DND-41 (cell line): ENCODE measurements around the gene PHGDH.

ENCODE experiments used
- ATAC-seq: fragments of 200-7000 bp; cut with Tn5 transposase; 3 replicates; pipeline ENCODE4 v1.9.1; 2021; ENCODE audit warnings: low read depth; ENCODE audit not compliant: insufficient read depth
- DNase-seq: peaks from one replicate; pipeline ENCODE4 v3.0.0-alpha.2; 2020
- H2AFZ ChIP-seq: 2 replicates; pipeline ENCODE4 v1.6.0; 2012; ENCODE audit warnings: low read depth, low read length
- H3K27ac ChIP-seq: 2 replicates; pipeline ENCODE4 v1.5.1; 2012; ENCODE audit warnings: low read length, inconsistent platforms
- H3K27me3 ChIP-seq: fragments of 200-600 bp; sonication (generic); 2 replicates; pipeline ENCODE4 v1.6.0; 2012; ENCODE audit warnings: low read length, mild to moderate bottlenecking, inconsistent platforms; ENCODE audit not compliant: insufficient read depth, poor library complexity
- H3K36me3 ChIP-seq: 2 replicates; pipeline ENCODE4 v1.5.1; 2012; ENCODE audit warnings: low read length, inconsistent platforms; ENCODE audit not compliant: insufficient read depth
- H3K4me1 ChIP-seq: 2 replicates; pipeline ENCODE4 v1.5.1; 2012; ENCODE audit warnings: mild to moderate bottlenecking, low read length; ENCODE audit not compliant: insufficient read depth
- H3K4me2 ChIP-seq: 2 replicates; pipeline ENCODE4 v1.6.0; 2012; ENCODE audit warnings: mild to moderate bottlenecking, moderate library complexity, low read length, inconsistent platforms; ENCODE audit not compliant: insufficient read depth
- H3K4me3 ChIP-seq, 2 experiments: fragments of 200-600 bp in 1 of 2; shearing (Covaris generic) in 1 of 2; 2 replicates each; pipeline ENCODE4 v1.5.1; 2012 to 2016; ENCODE audit warnings: inconsistent platforms in 2 of 2, low read length in 2 of 2, mild to moderate bottlenecking in 2 of 2, low read depth in 1 of 2, moderate library complexity in 1 of 2
- H3K79me2 ChIP-seq: 2 replicates; pipeline ENCODE4 v1.6.0; 2012; ENCODE audit warnings: low read length, inconsistent platforms; ENCODE audit not compliant: insufficient read depth
- H3K9ac ChIP-seq: 2 replicates; pipeline ENCODE4 v1.6.0; 2012; ENCODE audit warnings: low read depth, mild to moderate bottlenecking, inconsistent platforms, low read length, moderate library complexity
- H3K9me3 ChIP-seq: 2 replicates; pipeline ENCODE4 v1.5.1; 2012; ENCODE audit warnings: low read length, moderate library complexity, mild to moderate bottlenecking, inconsistent platforms; ENCODE audit not compliant: insufficient read depth, severe bottlenecking
- H4K20me1 ChIP-seq: 2 replicates; pipeline ENCODE4 v1.6.0; 2012; ENCODE audit warnings: low read length; ENCODE audit not compliant: insufficient read depth
- EZH2 ChIP-seq: IDR thresholded peaks from 3 replicates; pipeline ENCODE4 v1.6.1; 2012; ENCODE audit warnings: borderline replicate concordance, low read depth, mild to moderate bottlenecking, moderate library complexity, low read length, inconsistent platforms; ENCODE audit not compliant: severe bottlenecking
- TF ChIP-seq, protein P1 (sequence below): IDR thresholded peaks from 2 replicates; pipeline ENCODE4 v1.5.1; 2012; ENCODE audit warnings: borderline replicate concordance, low read length, moderate library complexity, mild to moderate bottlenecking; ENCODE audit not compliant: poor library complexity, severe bottlenecking; ENCODE audit errors: extremely low read depth

PHGDH gene

DNA sequence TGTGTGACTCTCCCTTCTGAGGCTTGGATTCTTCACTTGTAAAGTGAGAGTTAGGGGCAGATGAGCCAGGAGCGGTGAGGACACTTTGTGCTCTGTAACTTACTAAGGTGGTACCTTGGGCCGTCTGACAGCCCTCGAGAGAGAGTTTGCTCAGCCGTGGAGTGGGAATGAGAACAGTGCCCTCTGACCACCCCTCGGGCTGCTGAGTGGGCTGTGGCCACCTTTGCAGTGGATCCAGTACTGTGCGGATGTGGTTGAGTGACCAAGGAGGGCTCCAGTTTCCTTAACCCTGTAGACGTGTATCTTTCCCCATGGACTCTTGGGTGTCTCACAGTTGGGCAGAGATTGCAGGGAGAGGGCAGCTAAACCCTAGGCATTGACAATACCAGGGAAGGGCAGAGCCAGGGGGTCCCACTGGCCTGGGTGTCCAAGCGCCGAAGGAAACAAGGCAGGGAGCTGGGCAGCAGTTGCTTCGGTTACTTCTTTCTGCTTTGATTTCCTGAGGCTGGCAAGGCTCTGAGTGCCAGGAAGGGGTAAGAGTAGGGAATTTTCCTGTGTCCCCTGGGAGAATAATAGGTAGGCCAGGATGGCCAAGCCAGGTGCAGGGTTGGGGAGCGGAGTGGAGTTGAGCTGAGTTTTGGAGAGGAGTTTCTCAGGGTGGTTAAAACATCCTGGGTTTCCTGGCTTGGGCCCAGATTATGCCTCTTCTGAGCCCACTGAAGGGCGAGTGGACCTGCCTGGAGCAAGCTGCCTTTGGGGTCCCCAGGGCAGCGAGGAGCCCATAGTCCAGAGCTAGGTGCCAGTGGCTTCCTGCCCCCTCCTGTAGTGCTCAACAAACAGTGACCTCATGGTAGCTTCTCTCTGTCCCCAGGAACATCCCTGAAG is 29.4 kb downstream of the PHGDH start:
- H3K9me3 ChIP-seq: no peaks in the 10 kb centered on the region
- no peaks in the 10 kb centered on the region for H3K27me3 ChIP-seq
- no peak overlapping the region for H3K4me2 ChIP-seq
- no peaks in the 10 kb centered on the region for H3K4me1 ChIP-seq
- no peaks in the 10 kb centered on the region for H3K79me2 ChIP-seq
- TF ChIP-seq EZH2: no peak
- TF ChIP-seq, protein P1, sequence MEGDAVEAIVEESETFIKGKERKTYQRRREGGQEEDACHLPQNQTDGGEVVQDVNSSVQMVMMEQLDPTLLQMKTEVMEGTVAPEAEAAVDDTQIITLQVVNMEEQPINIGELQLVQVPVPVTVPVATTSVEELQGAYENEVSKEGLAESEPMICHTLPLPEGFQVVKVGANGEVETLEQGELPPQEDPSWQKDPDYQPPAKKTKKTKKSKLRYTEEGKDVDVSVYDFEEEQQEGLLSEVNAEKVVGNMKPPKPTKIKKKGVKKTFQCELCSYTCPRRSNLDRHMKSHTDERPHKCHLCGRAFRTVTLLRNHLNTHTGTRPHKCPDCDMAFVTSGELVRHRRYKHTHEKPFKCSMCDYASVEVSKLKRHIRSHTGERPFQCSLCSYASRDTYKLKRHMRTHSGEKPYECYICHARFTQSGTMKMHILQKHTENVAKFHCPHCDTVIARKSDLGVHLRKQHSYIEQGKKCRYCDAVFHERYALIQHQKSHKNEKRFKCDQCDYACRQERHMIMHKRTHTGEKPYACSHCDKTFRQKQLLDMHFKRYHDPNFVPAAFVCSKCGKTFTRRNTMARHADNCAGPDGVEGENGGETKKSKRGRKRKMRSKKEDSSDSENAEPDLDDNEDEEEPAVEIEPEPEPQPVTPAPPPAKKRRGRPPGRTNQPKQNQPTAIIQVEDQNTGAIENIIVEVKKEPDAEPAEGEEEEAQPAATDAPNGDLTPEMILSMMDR: no peak
- ATAC-seq: no peak
- H4K20me1 ChIP-seq: peaks cover 45% of the 10 kb centered on the region
- H3K36me3 ChIP-seq: peaks cover 85% of the 10 kb centered on the region
- H3K4me3 ChIP-seq: no peak overlapping the region
- H3K27ac ChIP-seq: no peak overlapping the region
- DNase-seq: no peak
- no peak overlapping the region for H2AFZ ChIP-seq
- no peak overlapping the region for H3K9ac ChIP-seq

- peaks cover 45% of the 10 kb centered on the region for H4K20me1 ChIP-seq
- no peaks in the 10 kb centered on the region for H3K9me3 ChIP-seq
- H3K27me3 ChIP-seq: no peaks in the 10 kb centered on the region
- ATAC-seq (no peak), DNase-seq (no peak)
- H2AFZ ChIP-seq: no peak overlapping the region
- H3K36me3 ChIP-seq: peaks cover 74% of the 10 kb centered on the region
- no peaks in the 10 kb centered on the region for H3K4me1 ChIP-seq
- H3K4me3 ChIP-seq: no peak overlapping the region
- H3K27ac ChIP-seq: no peak overlapping the region
- H3K9ac ChIP-seq: no peak overlapping the region
- no peak overlapping the region for H3K4me2 ChIP-seq
- no peaks in the 10 kb centered on the region for H3K79me2 ChIP-seq
- TF ChIP-seq, protein P1: no peak
- TF ChIP-seq EZH2: no peak
Measured at GRCh38 chr1:119742202-119742601, 30.5 kb downstream of the PHGDH start.

DNA sequence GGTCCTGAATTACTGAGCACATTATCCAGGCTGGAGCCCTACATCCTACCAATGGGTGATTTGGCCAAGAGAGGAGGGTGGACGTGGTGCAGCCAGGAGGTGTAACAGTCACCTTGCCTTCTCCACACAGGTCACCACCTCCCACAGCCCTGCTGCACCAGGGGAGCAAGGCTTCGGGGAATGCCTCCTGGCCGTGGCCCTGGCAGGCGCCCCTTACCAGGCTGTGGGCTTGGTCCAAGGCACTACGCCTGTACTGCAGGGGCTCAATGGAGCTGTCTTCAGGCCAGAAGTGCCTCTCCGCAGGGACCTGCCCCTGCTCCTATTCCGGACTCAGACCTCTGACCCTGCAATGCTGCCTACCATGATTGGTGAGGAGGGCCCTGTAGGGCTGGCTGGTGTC is 30.9 kb downstream of the PHGDH start:
- ATAC-seq: no peak

More for the DNA sequence above, 30.9 kb downstream of the PHGDH start:
- no peak overlapping the region for H3K27ac ChIP-seq
- H3K4me3 ChIP-seq: no peak overlapping the region
- no peak for DNase-seq
- H4K20me1 ChIP-seq: peaks cover 42% of the 10 kb centered on the region
- H3K79me2 ChIP-seq: no peaks in the 10 kb centered on the region
- no peaks in the 10 kb centered on the region for H3K9me3 ChIP-seq
- no peak for TF ChIP-seq EZH2
- TF ChIP-seq, protein P1: no peak
- no peak overlapping the region for H3K4me2 ChIP-seq
- no peak overlapping the region for H2AFZ ChIP-seq
- H3K36me3 ChIP-seq: peaks cover 69% of the 10 kb centered on the region
- no peak overlapping the region for H3K9ac ChIP-seq
- H3K27me3 ChIP-seq: no peaks in the 10 kb centered on the region
- no peaks in the 10 kb centered on the region for H3K4me1 ChIP-seq
